Tibial nerve (tissue), 4 donors: ENCODE data around the gene LRRC52. TPM values are rescaled to one million over a fixed set of nuclear protein-coding genes. Genes with fewer than 3 reads are reported as not detected.

Experiments
- DNase-seq, 2 donors: peaks; one replicate each; pipeline ENCODE4 v3.0.0-alpha.2; 2019; ENCODE audit warnings: low spot score in 2 of 2
- H3K27ac ChIP-seq, 4 donors: fragments of 200-600 bp; sonication (generic) in 3 of 4; one replicate each; pipeline ENCODE4 v1.5.1; 2017 to 2019; ENCODE audit warnings: mild to moderate bottlenecking in 1 of 4
- H3K27me3 ChIP-seq, 2 donors: fragments of 200-600 bp; sonication (generic) in 1 of 2; one replicate each; pipeline versions ENCODE4 v1.5.1 to v1.6.0; 2017 to 2019
- H3K36me3 ChIP-seq, 3 donors: fragments of 200-600 bp; sonication (generic); one replicate each; pipeline ENCODE4 v1.5.1; 2018 to 2019
- H3K4me1 ChIP-seq, 4 donors: fragments of 200-600 bp; sonication (generic) in 3 of 4; one replicate each; pipeline ENCODE4 v1.5.1; 2017 to 2019
- H3K4me3 ChIP-seq, 4 donors: fragments of 200-600 bp; sonication (generic) in 3 of 4; one replicate each; pipeline ENCODE4 v1.5.1; 2017 to 2019; ENCODE audit warnings: mild to moderate bottlenecking in 1 of 4, moderate library complexity in 1 of 4
- H3K9me3 ChIP-seq, 4 donors: fragments of 200-600 bp; sonication (generic) in 3 of 4; one replicate each; pipeline ENCODE4 v1.5.1; 2017 to 2019
- EP300 ChIP-seq, 2 donors: sonication (generic); formaldehyde crosslinking; IDR thresholded peaks; one replicate each; pipeline ENCODE4 v1.6.1; 2017; ENCODE audit warnings: antibody characterized with exemption in 2 of 2, mild to moderate bottlenecking in 1 of 2
- POLR2A ChIP-seq, 2 donors: fragments of 450-650 bp; IDR thresholded peaks; one replicate each; pipeline ENCODE4 v1.6.1; 2017; ENCODE audit warnings: antibody characterized with exemption in 2 of 2, mild to moderate bottlenecking in 2 of 2, moderate library complexity in 2 of 2
- WGBS, 2 donors: methylation state at CpG; one replicate each; pipeline ENCODE4 v1.1.5; 2018; 5-methylcytosine and 5-hydroxymethylcytosine counted together
- total RNA-seq, 4 donors: library from RNA; depleted of rRNA; stranded (reverse); fragments of >200 nt; gene quantifications; one replicate each; pipeline ENCODE4 v1.1.0, GENCODE V29; 2016
- TF ChIP-seq, protein P1 (sequence below), 5 experiments: fragments of 200-600 bp in 3 of 5; fragments of 450-650 bp in 2 of 5; sonication (generic) in 3 of 5; IDR thresholded peaks; one replicate each; pipeline ENCODE4 v1.5.1; 2016 to 2019; ENCODE audit warnings: antibody characterized with exemption in 5 of 5, mild to moderate bottlenecking in 3 of 5, moderate library complexity in 2 of 5

Gene LRRC52
- total RNA-seq, 4 donors from 2014 or later = not detected

- 28 to 33% methylated on average over 1 of the region's 1 CpG for WGBS, 2 donors
- DNase-seq = no peak
Measured at GRCh38 chr1:165595246-165595938, 51.6 kb downstream of the LRRC52 start.

DNA sequence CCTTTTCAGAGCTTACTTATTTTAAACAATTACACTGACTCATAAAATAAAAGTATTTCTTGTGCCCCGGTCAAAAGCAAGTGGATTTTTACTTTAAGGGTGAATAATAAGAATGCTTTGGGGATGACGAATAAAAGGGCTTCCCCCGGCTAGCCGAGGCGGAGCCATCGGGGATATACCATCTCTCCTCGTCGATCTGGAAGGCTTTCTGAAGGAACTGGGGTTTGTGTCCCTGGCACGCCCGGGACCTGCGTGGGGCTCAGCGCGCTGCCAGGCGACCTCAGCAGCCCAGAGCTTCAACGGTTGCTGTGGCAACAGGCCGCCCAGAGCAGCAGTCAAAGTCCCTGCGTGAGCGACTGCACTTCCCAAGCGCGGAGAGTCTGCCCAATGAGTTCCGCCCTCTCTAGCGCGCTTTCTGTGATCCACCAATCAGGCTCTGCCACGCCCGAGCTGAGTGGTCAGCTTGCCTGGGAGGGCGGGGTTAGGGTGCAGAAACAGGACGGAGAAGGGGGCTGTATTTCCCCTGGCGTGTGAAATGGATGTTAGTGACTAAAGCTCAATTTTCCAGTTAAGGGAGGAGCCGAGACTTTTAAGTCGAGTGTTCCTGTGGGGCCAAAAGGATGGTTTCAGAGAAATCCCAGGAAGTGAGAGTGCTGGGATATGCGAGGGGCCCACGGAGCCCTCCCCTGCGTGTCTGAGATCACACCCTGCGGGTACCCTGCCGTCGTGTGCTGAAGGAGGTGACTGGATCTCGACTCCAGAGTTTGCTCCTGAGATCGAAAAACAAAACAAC, 54.3 kb downstream of the LRRC52 start:
- Histone ChIP-seq H3K4me3 (peak overlapping the region; percentile 32 to 70 (median 52)), H3K4me1 (peaks cover 0 to 31% (median 5%) of the 10 kb centered on the region in 4 donors), H3K9me3 (no peaks in the 10 kb centered on the region), H3K36me3 (no peaks in the 10 kb centered on the region), H3K27me3 (no peaks in the 10 kb centered on the region), H3K27ac (peak overlapping the region; percentile 49 to 88 (median 84))
- WGBS, 2 donors = 0 to 1% methylated on average over 37 to 38 of the region's 38 CpGs
- DNase-seq = peak; percentile 95 to 96
- TF ChIP-seq, protein P1, sequence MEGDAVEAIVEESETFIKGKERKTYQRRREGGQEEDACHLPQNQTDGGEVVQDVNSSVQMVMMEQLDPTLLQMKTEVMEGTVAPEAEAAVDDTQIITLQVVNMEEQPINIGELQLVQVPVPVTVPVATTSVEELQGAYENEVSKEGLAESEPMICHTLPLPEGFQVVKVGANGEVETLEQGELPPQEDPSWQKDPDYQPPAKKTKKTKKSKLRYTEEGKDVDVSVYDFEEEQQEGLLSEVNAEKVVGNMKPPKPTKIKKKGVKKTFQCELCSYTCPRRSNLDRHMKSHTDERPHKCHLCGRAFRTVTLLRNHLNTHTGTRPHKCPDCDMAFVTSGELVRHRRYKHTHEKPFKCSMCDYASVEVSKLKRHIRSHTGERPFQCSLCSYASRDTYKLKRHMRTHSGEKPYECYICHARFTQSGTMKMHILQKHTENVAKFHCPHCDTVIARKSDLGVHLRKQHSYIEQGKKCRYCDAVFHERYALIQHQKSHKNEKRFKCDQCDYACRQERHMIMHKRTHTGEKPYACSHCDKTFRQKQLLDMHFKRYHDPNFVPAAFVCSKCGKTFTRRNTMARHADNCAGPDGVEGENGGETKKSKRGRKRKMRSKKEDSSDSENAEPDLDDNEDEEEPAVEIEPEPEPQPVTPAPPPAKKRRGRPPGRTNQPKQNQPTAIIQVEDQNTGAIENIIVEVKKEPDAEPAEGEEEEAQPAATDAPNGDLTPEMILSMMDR (IDR thresholded peaks at IDR 0.05) = peak in 1 of 5 experiments; percentile 23
- TF ChIP-seq POLR2A (IDR thresholded peaks at IDR 0.05) = peak in 1 of 2 donors; percentile 56
- TF ChIP-seq EP300 (IDR thresholded peaks at IDR 0.05) = peak; percentile 78

More at GRCh38 chr1:165595246-165595938, 51.6 kb downstream of the LRRC52 start:
- Histone ChIP-seq H3K9me3 (no peaks in the 10 kb centered on the region), H3K27ac (peak overlapping the region in 1 of 4 donors; percentile 51), H3K36me3 (no peaks in the 10 kb centered on the region), H3K4me1 (peaks cover 0 to 25% (median 5%) of the 10 kb centered on the region in 4 donors), H3K27me3 (no peaks in the 10 kb centered on the region), H3K4me3 (no peak overlapping the region)
- TF ChIP-seq POLR2A (IDR thresholded peaks at IDR 0.05) = no peak
- no peak for TF ChIP-seq EP300 (IDR thresholded peaks at IDR 0.05)
- TF ChIP-seq, protein P1 (IDR thresholded peaks at IDR 0.05) = no peak

DNA sequence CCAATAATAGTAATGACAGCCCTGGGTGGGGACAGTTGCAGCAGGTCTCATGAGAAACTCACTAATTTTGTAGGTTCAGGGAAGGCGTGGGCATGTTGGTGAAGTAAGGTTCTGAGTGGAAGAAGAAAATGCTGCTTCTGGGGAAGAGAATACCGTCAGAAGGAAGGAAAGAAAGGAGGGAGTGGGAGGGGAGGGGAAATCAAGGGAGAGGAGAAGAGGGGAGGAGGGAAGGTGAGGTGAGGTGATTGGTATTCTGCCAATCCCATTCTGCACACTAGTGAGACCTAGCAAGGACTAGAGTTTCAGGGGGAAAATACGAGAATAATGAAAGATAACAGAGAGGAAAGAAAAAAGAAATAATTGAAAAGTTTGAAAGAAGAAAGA, 54.9 kb downstream of the LRRC52 start:
- 16 to 18% methylated on average over 3 of the region's 3 CpGs for WGBS, 2 donors
- Histone ChIP-seq H3K4me3 (peak overlapping the region; percentile 32 to 70 (median 52)), H3K27me3 (no peaks in the 10 kb centered on the region), H3K27ac (peak overlapping the region; percentile 49 to 88 (median 84)), H3K9me3 (no peaks in the 10 kb centered on the region), H3K4me1 (peaks cover 0 to 28% (median 5%) of the 10 kb centered on the region in 4 donors), H3K36me3 (no peaks in the 10 kb centered on the region)
- DNase-seq = no peak
- TF ChIP-seq EP300 (IDR thresholded peaks at IDR 0.05) = no peak
- TF ChIP-seq, protein P1 (IDR thresholded peaks at IDR 0.05) = no peak
- TF ChIP-seq POLR2A (IDR thresholded peaks at IDR 0.05) = no peak

DNA sequence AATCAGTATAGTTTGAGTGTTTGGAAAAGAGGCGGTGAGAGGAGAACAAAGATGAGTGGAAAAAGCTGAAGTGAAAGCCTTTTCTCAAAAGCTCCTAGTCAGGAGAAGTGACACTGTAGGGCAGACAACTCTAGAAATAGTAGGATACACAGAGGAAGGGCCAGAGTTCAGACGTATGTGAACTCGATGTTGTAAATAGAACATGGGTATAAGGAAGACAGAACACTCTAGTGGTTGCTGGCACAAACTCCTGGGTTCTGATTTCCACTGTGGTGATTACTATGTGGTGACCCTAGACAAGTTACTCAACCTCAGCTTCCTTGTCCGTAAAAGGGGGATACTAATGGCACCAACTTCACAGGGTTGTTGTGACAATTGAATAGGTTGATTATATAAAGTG, 57.0 kb downstream of the LRRC52 start:
- TF ChIP-seq EP300 (IDR thresholded peaks at IDR 0.05) = no peak
- WGBS, 2 donors = 49 to 51% methylated on average over 4 of the region's 4 CpGs
- Histone ChIP-seq H3K27ac (no peak overlapping the region), H3K4me3 (no peak overlapping the region), H3K4me1 (peaks cover 0 to 23% (median 5%) of the 10 kb centered on the region in 4 donors), H3K27me3 (no peaks in the 10 kb centered on the region), H3K36me3 (no peaks in the 10 kb centered on the region), H3K9me3 (no peaks in the 10 kb centered on the region)
- no peak for DNase-seq

- DNase-seq = no peak
- Histone ChIP-seq H3K27me3 (no peaks in the 10 kb centered on the region), H3K9me3 (no peaks in the 10 kb centered on the region), H3K27ac (no peak overlapping the region), H3K4me1 (peaks cover 0 to 11% (median 0%) of the 10 kb centered on the region in 4 donors), H3K4me3 (no peak overlapping the region), H3K36me3 (no peaks in the 10 kb centered on the region)
- TF ChIP-seq EP300 (IDR thresholded peaks at IDR 0.05) = no peak
- TF ChIP-seq POLR2A (IDR thresholded peaks at IDR 0.05) = no peak
- TF ChIP-seq, protein P1 (IDR thresholded peaks at IDR 0.05) = no peak
- WGBS, 2 donors = 41 to 54% methylated on average over 2 of the region's 2 CpGs
Measured at GRCh38 chr1:165603810-165604209, 60.0 kb downstream of the LRRC52 start.
